HepG2 (cell line): ENCODE measurements around the gene GRIK2. TPM values are rescaled to one million over a fixed set of nuclear protein-coding genes. Genes with fewer than 3 reads are reported as not detected.

ENCODE experiments used
- BCLAF1 ChIP-seq: fragments of 450-650 bp; IDR thresholded peaks from 2 replicates; pipeline ENCODE4 v1.6.1; 2017; ENCODE audit warnings: mild to moderate bottlenecking
- MNT ChIP-seq: fragments of 450-650 bp; IDR thresholded peaks from 2 replicates; pipeline ENCODE4 v1.6.1; 2016
- MYNN ChIP-seq: sonication (generic); formaldehyde crosslinking; IDR thresholded peaks from 2 replicates; pipeline ENCODE4 v1.4.0; 2020; ENCODE audit warnings: mild to moderate bottlenecking, low read depth, missing genetic modification reagents
- RXRB ChIP-seq: IDR thresholded peaks from 2 replicates; pipeline ENCODE4 v1.6.1; 2016; ENCODE audit warnings: borderline replicate concordance, missing genetic modification reagents, missing compliant biosample characterization
- SNAI1 ChIP-seq: sonication (generic); formaldehyde crosslinking; IDR thresholded peaks from 2 replicates; pipeline ENCODE4 v1.5.0; 2020; ENCODE audit warnings: mild to moderate bottlenecking, missing genetic modification reagents, borderline replicate concordance
- TCF7L2 ChIP-seq: IDR thresholded peaks from 2 replicates; pipeline ENCODE4 v1.6.1; 2011; ENCODE audit warnings: mild to moderate bottlenecking, low read depth, low read length, moderate library complexity
- ZNF414 ChIP-seq: sonication (generic); formaldehyde crosslinking; IDR thresholded peaks from 2 replicates; pipeline ENCODE4 v1.5.0; 2020; ENCODE audit warnings: missing genetic modification reagents
- ZNF7 ChIP-seq: IDR thresholded peaks from 2 replicates; pipeline ENCODE4 v1.6.1; 2016; ENCODE audit warnings: missing biosample characterization, missing genetic modification reagents
- ZNF879 ChIP-seq: sonication (generic); formaldehyde crosslinking; IDR thresholded peaks from 2 replicates; pipeline ENCODE4 v1.8.1; 2023; ENCODE audit warnings: missing genetic modification reagents
- polyA plus RNA-seq, 8 experiments: library from polyadenylated mRNA; depleted of rRNA in 3 of 8; stranded (reverse) in 7 of 8; unstranded in 1 of 8; fragments of >200 nt; fragmentation: Illumina TruSeq in 4 of 8; extraction: Trizol in 4 of 8; gene quantifications; 2 replicates each; pipeline versions ENCODE4 v1.2.1 to v1.2.3, GENCODE V29; 2011 to 2016; ENCODE audit warnings: low read depth in 4 of 8, missing spikeins in 1 of 8, mixed read lengths in 1 of 8; ENCODE audit not compliant: insufficient read depth in 1 of 8
- total RNA-seq, 5 experiments: library from RNA; depleted of rRNA; stranded (reverse); fragments of >200 nt; fragmentation: Illumina TruSeq; extraction: Trizol; gene quantifications; 2 replicates each; pipeline ENCODE4 v1.2.3, GENCODE V29; 2016; ENCODE audit warnings: low read depth in 1 of 5
- TF ChIP-seq, protein P1 (sequence below): sonication (generic); formaldehyde crosslinking; IDR thresholded peaks from 2 replicates; pipeline ENCODE4 v1.8.1; 2022; ENCODE audit warnings: mild to moderate bottlenecking, missing genetic modification reagents

GRIK2 gene
- total and polyA plus RNA-seq, 2 of the 13 experiments (the other 11 are each of a cell fraction or from before 2014, with no cell fraction given), result not detected

- TF ChIP-seq BCLAF1 (no peak), TCF7L2 (no peak), MNT (no peak), ZNF879 (CRISPR knock-in tag) (no peak), RXRB (CRISPR knock-in tag) (peak; percentile 21; the same call in 1 of the 2 replicates), ZNF7 (no peak), SNAI1 (CRISPR knock-in tag) (no peak), ZNF414 (CRISPR knock-in tag) (no peak), MYNN (no peak)
- TF ChIP-seq, protein P1, sequence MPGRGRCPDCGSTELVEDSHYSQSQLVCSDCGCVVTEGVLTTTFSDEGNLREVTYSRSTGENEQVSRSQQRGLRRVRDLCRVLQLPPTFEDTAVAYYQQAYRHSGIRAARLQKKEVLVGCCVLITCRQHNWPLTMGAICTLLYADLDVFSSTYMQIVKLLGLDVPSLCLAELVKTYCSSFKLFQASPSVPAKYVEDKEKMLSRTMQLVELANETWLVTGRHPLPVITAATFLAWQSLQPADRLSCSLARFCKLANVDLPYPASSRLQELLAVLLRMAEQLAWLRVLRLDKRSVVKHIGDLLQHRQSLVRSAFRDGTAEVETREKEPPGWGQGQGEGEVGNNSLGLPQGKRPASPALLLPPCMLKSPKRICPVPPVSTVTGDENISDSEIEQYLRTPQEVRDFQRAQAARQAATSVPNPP, result no peak
Measured at GRCh38 chr6:101608703-101609102, 215.2 kb downstream of the GRIK2 start (continued).
